ENCODE results near the gene CWC22.

DNA sequence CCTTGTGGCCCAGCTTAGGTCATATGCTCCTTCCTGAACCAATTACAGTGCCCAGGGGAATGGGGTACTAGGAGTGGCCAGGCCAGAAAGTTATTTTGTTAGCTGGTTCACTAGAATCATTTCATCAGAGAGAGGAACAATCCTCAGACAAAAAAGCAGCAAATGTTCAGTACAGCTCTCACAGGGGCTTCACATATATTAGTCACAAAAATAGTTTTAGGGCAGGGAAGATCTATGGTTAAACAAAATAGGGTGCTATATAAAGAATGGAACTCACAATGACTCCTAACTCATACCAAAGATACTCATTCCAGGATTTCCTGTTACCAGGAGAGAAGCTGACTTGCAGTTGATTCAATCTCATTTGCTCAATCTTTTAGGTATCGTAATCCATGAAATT is 71.0 kb downstream of the CWC22 start:
- TF ChIP-seq EP300 (IDR thresholded peaks at IDR 0.05; ENCODE audit: low read depth in 2 of 2, low read length in 2 of 2) (no peak), EP300 (CRISPR knock-in tag; IDR thresholded peaks at IDR 0.05; ENCODE audit: borderline replicate concordance) (no peak), ZNF362 (CRISPR knock-in tag; IDR thresholded peaks at IDR 0.05; ENCODE audit: borderline replicate concordance) (no peak), ZNF10 (CRISPR knock-in tag; IDR thresholded peaks at IDR 0.05; ENCODE audit: borderline replicate concordance, low read depth) (no peak)
- TF ChIP-seq, protein P1, sequence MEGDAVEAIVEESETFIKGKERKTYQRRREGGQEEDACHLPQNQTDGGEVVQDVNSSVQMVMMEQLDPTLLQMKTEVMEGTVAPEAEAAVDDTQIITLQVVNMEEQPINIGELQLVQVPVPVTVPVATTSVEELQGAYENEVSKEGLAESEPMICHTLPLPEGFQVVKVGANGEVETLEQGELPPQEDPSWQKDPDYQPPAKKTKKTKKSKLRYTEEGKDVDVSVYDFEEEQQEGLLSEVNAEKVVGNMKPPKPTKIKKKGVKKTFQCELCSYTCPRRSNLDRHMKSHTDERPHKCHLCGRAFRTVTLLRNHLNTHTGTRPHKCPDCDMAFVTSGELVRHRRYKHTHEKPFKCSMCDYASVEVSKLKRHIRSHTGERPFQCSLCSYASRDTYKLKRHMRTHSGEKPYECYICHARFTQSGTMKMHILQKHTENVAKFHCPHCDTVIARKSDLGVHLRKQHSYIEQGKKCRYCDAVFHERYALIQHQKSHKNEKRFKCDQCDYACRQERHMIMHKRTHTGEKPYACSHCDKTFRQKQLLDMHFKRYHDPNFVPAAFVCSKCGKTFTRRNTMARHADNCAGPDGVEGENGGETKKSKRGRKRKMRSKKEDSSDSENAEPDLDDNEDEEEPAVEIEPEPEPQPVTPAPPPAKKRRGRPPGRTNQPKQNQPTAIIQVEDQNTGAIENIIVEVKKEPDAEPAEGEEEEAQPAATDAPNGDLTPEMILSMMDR (CRISPR knock-in tag; IDR thresholded peaks at IDR 0.05) = no peak
- TF ChIP-seq, protein P2, sequence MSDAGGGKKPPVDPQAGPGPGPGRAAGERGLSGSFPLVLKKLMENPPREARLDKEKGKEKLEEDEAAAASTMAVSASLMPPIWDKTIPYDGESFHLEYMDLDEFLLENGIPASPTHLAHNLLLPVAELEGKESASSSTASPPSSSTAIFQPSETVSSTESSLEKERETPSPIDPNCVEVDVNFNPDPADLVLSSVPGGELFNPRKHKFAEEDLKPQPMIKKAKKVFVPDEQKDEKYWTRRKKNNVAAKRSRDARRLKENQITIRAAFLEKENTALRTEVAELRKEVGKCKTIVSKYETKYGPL (CRISPR knock-in tag; IDR thresholded peaks at IDR 0.05) = no peak
- TF ChIP-seq, protein P3, sequence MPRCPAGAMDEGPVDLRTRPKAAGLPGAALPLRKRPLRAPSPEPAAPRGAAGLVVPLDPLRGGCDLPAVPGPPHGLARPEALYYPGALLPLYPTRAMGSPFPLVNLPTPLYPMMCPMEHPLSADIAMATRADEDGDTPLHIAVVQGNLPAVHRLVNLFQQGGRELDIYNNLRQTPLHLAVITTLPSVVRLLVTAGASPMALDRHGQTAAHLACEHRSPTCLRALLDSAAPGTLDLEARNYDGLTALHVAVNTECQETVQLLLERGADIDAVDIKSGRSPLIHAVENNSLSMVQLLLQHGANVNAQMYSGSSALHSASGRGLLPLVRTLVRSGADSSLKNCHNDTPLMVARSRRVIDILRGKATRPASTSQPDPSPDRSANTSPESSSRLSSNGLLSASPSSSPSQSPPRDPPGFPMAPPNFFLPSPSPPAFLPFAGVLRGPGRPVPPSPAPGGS (CRISPR knock-in tag; IDR thresholded peaks at IDR 0.05) = no peak
